Measurements from ENCODE around the gene ZNF428.
"Not testable (repeated sequence)": the region's sequence is repeated elsewhere in the genome, so short reads cannot be mapped to it uniquely, and the experiment has no call there.

ZNF428 gene

DNA sequence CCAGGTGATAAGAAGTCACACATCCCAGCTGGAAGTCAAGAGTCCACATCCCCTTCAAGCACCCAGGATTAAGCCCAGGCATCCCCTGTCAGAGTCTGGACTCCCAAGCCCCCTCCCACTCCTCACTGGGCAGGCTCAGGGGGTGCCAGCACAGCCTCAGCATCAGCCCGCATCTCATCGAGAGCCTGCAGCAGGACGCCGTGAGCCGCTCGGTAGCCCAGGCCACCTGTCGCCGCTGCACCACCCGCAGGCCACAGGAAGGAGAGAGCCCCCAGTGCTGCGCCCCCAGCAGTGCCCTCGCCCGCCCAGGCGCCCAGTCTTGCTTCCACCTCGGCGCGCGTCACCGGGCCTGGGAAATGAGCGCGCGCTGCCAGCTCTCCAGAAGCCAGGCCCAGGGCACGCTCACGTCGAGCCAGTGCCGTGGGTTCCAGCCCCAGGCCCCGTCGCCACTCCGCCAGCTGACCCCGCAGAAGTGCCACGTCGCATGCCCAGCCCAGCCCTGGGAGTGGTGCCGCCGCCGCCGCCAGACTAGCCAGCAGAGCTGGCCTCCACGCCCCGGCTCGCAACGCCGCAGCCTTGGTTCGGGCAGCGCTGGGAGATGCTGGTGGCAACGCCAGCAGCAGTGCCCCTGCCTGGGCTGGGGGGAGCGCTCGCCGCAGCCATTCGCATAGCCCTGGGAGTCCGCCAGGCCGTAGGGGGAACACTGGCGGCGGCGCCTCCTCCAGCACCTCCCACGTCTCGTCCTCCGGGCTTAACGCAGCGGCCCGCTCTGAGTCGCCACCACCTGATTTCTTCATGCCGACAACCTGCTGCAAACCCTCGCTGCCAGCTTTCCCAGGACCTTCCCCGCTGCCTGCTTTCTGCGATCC lies 27.3 kb downstream of the ZNF428 start:
- DNase-seq: no peak

GRCh38 chr19:43589678-43590077 lies 29.8 kb downstream of the ZNF428 start:
- DNase-seq: peak; percentile 35

DNA sequence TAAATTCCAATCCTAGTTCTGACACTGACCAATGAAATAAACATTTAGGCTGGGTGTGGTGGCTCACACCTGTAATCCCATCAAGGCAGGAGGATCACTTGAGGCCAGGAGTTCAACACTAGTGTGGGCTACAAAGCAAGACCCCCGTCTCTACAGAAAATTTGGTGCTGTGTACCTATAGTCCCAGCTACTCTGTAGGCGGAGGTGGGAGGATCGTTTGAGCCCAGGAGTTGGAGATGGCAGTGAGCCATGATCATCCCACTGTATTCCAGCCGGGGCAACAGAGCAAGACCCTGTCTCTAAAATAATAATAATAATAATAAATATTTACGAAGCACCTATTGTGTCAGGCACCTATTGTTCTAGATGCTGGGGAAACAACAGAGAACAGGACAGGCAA lies 30.2 kb downstream of the ZNF428 start:
- no peak for DNase-seq

DNA sequence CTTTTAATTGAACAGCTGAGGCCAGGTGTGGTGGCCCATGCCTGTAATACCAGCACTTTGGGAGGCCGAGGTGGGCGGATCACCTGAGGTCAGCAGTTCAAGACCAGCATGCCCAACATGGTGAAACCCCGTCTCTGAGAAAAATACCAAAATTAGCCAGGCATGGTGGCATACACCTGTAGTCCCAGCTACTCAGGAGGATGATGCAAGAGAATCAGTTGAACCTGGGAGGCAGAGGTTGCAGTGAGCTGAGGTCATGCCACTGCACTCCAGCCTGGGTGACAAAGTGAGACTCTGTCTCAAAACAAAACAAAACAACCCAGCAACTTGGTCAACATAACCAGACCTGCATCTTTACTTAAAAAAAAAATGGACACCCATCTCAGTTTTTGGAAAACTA lies 32.4 kb downstream of the ZNF428 start:
- DNase-seq: not testable (repeated sequence)

DNA sequence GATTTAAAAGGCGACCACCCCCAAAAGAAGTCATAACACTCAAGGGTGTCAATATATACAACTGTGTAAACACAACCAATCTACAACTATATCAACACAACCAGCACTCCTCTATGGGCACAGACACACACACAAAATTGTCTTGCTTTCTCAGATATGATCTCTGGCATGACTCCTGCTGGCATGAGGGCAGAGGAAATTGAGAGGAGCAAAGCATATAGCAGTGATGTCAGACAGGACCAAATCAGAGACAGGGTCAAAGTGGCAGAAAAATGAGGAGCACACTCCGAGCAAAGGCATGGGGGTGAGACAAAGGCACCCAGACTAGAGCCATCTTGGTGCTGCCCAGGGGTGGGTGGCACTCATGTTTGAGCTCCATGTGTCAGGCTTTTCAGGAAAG lies 33.1 kb downstream of the ZNF428 start:
- no peak for DNase-seq

- no peak for DNase-seq
Observed at GRCh38 chr19:43584484-43584883, 34.9 kb downstream of the ZNF428 start.

GRCh38 chr19:43582495-43582894 lies 36.9 kb downstream of the ZNF428 start:
- no peak for DNase-seq

DNA sequence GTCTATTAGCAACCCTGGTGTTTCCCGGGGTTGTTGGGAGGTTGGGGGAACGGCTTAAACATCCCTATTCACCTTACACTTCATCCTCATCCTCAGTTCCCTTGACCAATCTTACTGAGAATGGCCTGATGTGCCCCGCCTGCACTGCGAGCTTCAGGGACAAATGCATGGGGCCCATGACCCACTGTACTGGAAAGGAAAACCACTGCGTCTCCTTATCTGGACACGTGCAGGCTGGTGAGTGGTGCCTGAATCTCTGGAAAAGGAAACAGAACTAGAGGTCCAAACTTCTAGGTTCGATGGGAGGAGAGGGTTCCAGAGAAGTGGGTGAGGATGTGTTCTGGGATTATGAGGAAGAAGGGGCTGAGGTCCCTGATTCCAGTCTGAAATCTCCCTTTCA lies 38.0 kb downstream of the ZNF428 start:
- DNase-seq: no peak

GRCh38 chr19:43578787-43579186 lies 40.6 kb downstream of the ZNF428 start:
- no peak for DNase-seq

DNA sequence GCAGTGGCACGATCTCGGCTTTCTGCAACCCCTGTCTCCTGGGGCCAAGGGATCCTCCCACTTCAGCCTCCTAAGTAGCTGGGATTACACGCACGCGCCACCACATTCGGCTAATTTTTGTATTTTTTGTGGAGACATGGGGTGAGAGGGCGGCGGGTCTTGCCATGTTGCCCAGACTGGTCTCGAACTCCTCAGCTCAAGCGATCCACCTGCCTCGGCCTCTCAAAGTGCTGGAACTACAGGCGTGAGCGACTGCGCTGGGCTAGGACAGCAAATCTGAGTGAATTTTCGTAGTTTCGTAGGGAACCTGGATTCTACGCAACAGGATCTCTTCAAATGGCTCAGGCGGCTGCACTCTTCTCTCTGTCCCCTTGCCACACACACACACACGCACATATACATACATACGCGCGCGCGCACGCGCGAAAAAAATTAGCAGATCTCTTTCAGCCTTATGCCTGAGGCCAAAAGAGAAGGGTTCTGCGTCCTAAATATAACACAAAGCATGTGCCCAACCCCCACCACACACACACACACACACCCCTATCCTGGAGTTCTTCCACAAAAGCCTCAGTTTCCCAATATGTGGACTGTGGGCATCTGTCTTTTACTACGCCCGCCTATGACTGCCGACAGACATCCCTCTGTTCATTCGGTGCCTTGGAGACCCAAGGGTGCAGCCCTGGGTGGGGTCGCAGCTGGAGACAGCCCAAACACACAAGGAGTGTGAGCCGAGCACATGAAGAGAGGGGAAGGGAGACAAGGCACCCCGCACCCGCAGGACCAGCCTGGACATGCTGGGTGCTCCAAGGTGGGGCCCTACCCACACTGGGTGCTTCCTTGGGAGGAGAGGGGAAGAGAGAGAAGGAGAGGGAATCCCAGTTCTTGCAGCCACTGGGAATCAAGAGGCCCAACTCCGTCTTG lies 43.2 kb downstream of the ZNF428 start:
- DNase-seq: no peak

GRCh38 chr19:43575156-43575950 lies 44.1 kb downstream of the ZNF428 start, which contains the start of the genes PINLYP and XRCC1:
Gene PINLYP (plus strand): TSS chr19:43575801. CDS start chr19:43577192, 1,391 bp downstream.
Gene XRCC1 (minus strand): TSS chr19:43575527. CDS start chr19:43575458, 69 bp downstream.
- peak; percentile 99 for DNase-seq

GRCh38 chr19:43574424-43575155 lies 44.8 kb downstream of the ZNF428 start:
- DNase-seq: no peak

DNA sequence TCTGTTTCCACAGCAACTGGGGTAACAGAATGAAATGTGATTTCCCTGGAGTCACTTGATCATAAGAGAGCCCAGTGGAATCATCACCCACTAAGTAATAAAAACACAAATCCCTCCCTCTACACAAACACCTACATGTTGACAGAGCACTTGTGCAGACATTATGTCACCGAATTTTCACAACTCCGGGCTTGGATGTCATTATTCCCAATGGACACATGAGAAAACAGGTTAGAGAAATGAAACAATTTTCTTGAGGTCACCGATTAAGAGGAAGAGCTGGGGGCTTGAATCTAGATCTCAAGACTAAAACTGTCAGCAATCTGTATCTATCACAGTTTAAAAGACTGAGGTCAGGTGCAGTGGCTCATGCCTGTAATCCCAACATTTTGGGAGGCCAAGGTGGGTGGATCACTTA lies 47.2 kb downstream of the ZNF428 start:
- DNase-seq: no peak

GRCh38 chr19:43570174-43570791 lies 49.1 kb downstream of the ZNF428 start:
- DNase-seq: no peak

- DNase-seq: no peak
Observed at GRCh38 chr19:43569657-43570056, 49.8 kb downstream of the ZNF428 start.

- DNase-seq: no peak
Observed at GRCh38 chr19:43564800-43565199, 54.6 kb downstream of the ZNF428 start.

DNA sequence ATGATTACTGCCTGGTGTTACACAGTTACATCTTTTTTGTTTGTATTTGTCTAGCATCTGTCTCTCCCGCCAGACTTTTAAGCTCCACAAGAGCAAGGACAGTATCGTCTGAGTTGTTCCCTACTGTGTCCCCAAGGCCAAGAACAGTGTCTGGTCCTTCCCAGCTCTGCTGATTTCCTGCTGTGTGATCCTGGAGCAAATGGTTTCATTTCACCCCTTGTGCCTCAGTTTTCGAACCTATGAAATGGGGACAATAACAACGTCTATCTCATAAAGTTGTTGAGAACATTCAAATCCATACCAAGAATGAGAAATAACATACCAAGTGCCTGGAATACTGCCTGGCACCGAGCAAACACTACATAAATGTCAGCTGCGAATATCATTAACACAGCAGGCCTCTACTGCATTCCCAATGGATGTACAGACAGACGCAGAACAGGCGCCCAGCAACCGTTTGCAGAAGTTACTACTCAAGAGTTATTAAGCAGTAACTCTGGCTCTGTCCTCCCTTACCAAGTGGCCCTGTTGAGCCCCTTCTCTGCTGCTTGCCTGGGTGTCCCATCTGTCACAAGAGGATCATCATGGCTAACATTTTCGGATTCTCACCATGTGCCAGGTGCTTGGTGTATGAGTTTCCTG lies 55.5 kb downstream of the ZNF428 start:
- DNase-seq: no peak

GRCh38 chr19:43562698-43563241 lies 56.7 kb downstream of the ZNF428 start:
- DNase-seq: peak; percentile 92

GRCh38 chr19:43562226-43562697 lies 57.2 kb downstream of the ZNF428 start:
- no peak for DNase-seq

Data from CD4-positive, alpha-beta T cell treated with Interleukin-15 for 1 hour (primary cell).